Astrocyte (in vitro differentiated cells and primary cell): Measurements from ENCODE around the gene MBNL3. TPM values are rescaled to one million over a fixed set of nuclear protein-coding genes. Genes with fewer than 3 reads are reported as not detected.

Experiments used
- DNase-seq: peaks from one replicate; pipeline ENCODE4 v3.0.0-alpha.2; 2010; ENCODE audit warnings: low read depth
- FAIRE-seq: peaks from 2 replicates; lab custom pipeline; 2011; peaks lifted over from hg19 to GRCh38; lab: Jason Lieb, UNC
- H2AFZ ChIP-seq: 2 replicates; pipeline ENCODE4 v1.6.0; 2012; ENCODE audit warnings: low read depth, low read length, inconsistent platforms
- H3K27ac ChIP-seq: 2 replicates; pipeline ENCODE4 v1.5.1; 2011; ENCODE audit warnings: low read depth, low read length, inconsistent platforms
- H3K27me3 ChIP-seq: 2 replicates; pipeline ENCODE4 v1.6.0; 2011; ENCODE audit warnings: low read length, inconsistent platforms; ENCODE audit not compliant: insufficient read depth
- H3K36me3 ChIP-seq: 2 replicates; pipeline ENCODE4 v1.5.1; 2011; ENCODE audit warnings: low read length, inconsistent platforms; ENCODE audit not compliant: insufficient read depth
- H3K4me1 ChIP-seq: 2 replicates; pipeline ENCODE4 v1.5.1; 2011; ENCODE audit warnings: low read length, inconsistent platforms; ENCODE audit not compliant: insufficient read depth
- H3K4me2 ChIP-seq: 2 replicates; pipeline ENCODE4 v1.6.0; 2012; ENCODE audit warnings: low read length, inconsistent platforms
- H3K4me3 ChIP-seq: 2 replicates; pipeline ENCODE4 v1.5.1; 2011; ENCODE audit warnings: low read depth, mild to moderate bottlenecking, low read length, inconsistent platforms; ENCODE audit not compliant: insufficient read depth
- H3K79me2 ChIP-seq: 2 replicates; pipeline ENCODE4 v1.6.0; 2012; ENCODE audit warnings: mild to moderate bottlenecking, low read length, inconsistent platforms; ENCODE audit not compliant: insufficient read depth
- H3K9ac ChIP-seq: 2 replicates; pipeline ENCODE4 v1.6.0; 2012; ENCODE audit warnings: mild to moderate bottlenecking, low read length, inconsistent platforms
- H3K9me3 ChIP-seq: 2 replicates; pipeline ENCODE4 v1.5.1; 2012; ENCODE audit warnings: low read depth, mild to moderate bottlenecking, low read length, inconsistent platforms; ENCODE audit not compliant: insufficient read depth
- H4K20me1 ChIP-seq: 2 replicates; pipeline ENCODE4 v1.6.0; 2012; ENCODE audit warnings: low read length, inconsistent platforms; ENCODE audit not compliant: insufficient read depth
- H3K27ac Mint-ChIP-seq: one replicate; pipeline ENCODE4 v1.8.0; 2021; ENCODE audit warnings: mild to moderate bottlenecking, mixed read lengths; ENCODE audit not compliant: unreplicated experiment
- H3K27me3 Mint-ChIP-seq: one replicate; pipeline ENCODE4 v1.8.0; 2021; ENCODE audit warnings: low read depth, mixed read lengths; ENCODE audit not compliant: unreplicated experiment
- H3K36me3 Mint-ChIP-seq: one replicate; pipeline ENCODE4 v1.8.0; 2021; ENCODE audit warnings: low read depth, mixed read lengths; ENCODE audit not compliant: unreplicated experiment
- H3K4me1 Mint-ChIP-seq: one replicate; pipeline ENCODE4 v1.8.0; 2021; ENCODE audit warnings: low read depth, mixed read lengths; ENCODE audit not compliant: unreplicated experiment
- H3K4me3 Mint-ChIP-seq: one replicate; pipeline ENCODE4 v1.8.0; 2021; ENCODE audit warnings: mild to moderate bottlenecking, moderate library complexity, mixed read lengths; ENCODE audit not compliant: unreplicated experiment
- H3K9me3 Mint-ChIP-seq: one replicate; pipeline ENCODE4 v1.8.0; 2021; ENCODE audit warnings: mild to moderate bottlenecking, mixed read lengths; ENCODE audit not compliant: unreplicated experiment
- EZH2 ChIP-seq: IDR thresholded peaks from 2 replicates; pipeline ENCODE4 v1.6.1; 2012; ENCODE audit warnings: mild to moderate bottlenecking, low read length, inconsistent platforms; ENCODE audit not compliant: insufficient read depth
- total RNA-seq: library from RNA; stranded (reverse); gene quantifications from 2 replicates; pipeline ENCODE4 v1.2.1, GENCODE V29; 2021
- TF ChIP-seq, protein P1 (sequence below): IDR thresholded peaks from 2 replicates; pipeline ENCODE4 v1.5.1; 2011; ENCODE audit warnings: low read depth, mild to moderate bottlenecking, inconsistent platforms, low read length, moderate library complexity; ENCODE audit not compliant: insufficient read depth

The MBNL3 gene
- total RNA-seq, 1 donor from 2014 or later, result 4.1 TPM

DNA sequence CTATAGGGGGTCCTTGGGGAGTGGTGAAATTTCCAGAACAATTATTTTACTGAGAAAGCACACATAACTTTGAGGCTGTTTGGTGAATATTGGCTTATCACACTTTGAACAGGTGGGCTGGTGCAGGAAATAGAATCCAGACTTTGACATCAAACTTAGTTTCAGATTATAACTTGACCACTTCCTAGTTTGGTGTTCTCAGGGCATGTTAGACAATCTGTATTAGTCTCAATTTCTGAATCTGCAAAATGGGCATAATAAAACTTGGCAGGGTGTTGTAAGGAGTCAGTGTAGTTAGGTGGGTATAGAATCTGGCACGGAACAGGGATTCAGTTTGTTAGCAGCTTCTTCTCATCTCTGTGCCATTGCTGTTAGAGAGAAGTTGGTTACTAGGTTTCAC, 43.3 kb upstream of the MBNL3 start:
- DNase-seq, result no peak
- no peaks in the 10 kb centered on the region for H3K27me3 Mint-ChIP-seq
- no peaks in the 10 kb centered on the region for H3K4me1 ChIP-seq
- H3K4me1 Mint-ChIP-seq, result peaks cover 5% of the 10 kb centered on the region
- H3K4me3 ChIP-seq, result no peak overlapping the region
- no peak overlapping the region for H3K4me3 Mint-ChIP-seq
- peak; percentile 93 for FAIRE-seq
- no peaks in the 10 kb centered on the region for H3K27me3 ChIP-seq
- peaks cover 1% of the 10 kb centered on the region for H3K9me3 Mint-ChIP-seq
- no peak overlapping the region for H3K9ac ChIP-seq
- H3K36me3 Mint-ChIP-seq, result no peaks in the 10 kb centered on the region
- H3K27ac ChIP-seq, result no peak overlapping the region
- no peak overlapping the region for H2AFZ ChIP-seq
- no peaks in the 10 kb centered on the region for H3K9me3 ChIP-seq
- H3K27ac Mint-ChIP-seq, result no peak overlapping the region
- no peak overlapping the region for H3K4me2 ChIP-seq
- no peaks in the 10 kb centered on the region for H3K36me3 ChIP-seq
- TF ChIP-seq, protein P1, sequence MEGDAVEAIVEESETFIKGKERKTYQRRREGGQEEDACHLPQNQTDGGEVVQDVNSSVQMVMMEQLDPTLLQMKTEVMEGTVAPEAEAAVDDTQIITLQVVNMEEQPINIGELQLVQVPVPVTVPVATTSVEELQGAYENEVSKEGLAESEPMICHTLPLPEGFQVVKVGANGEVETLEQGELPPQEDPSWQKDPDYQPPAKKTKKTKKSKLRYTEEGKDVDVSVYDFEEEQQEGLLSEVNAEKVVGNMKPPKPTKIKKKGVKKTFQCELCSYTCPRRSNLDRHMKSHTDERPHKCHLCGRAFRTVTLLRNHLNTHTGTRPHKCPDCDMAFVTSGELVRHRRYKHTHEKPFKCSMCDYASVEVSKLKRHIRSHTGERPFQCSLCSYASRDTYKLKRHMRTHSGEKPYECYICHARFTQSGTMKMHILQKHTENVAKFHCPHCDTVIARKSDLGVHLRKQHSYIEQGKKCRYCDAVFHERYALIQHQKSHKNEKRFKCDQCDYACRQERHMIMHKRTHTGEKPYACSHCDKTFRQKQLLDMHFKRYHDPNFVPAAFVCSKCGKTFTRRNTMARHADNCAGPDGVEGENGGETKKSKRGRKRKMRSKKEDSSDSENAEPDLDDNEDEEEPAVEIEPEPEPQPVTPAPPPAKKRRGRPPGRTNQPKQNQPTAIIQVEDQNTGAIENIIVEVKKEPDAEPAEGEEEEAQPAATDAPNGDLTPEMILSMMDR, result no peak
- no peak for TF ChIP-seq EZH2
- no peaks in the 10 kb centered on the region for H4K20me1 ChIP-seq
- H3K79me2 ChIP-seq, result no peaks in the 10 kb centered on the region

DNA sequence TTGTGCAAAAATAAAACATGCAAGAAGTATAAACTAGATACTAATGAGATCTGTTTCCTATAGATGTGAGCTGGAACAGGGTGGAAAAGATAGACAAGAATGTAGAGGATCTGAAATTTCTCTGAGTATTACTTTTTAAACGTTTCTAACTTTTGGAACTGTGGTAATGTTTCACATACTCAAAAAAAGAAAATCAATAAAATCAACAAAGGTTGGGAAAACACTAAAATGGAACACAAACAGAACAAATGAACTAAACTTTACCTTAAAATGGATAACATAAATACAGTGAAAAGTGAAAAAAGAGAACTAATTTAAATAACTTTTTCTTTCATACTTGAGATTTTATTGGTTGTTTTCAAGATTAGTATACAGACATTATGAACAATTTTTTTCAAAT, 32.0 kb upstream of the MBNL3 start:
- Histone ChIP-seq H2AFZ (no peak overlapping the region), H3K79me2 (no peaks in the 10 kb centered on the region), H3K27ac (no peak overlapping the region), H3K36me3 (no peaks in the 10 kb centered on the region), H4K20me1 (no peaks in the 10 kb centered on the region), H3K4me3 (no peak overlapping the region), H3K4me2 (no peak overlapping the region), H3K9ac (no peak overlapping the region), H3K27me3 (no peaks in the 10 kb centered on the region), H3K9me3 (no peaks in the 10 kb centered on the region), H3K4me1 (no peaks in the 10 kb centered on the region)
- no peak overlapping the region for H3K27ac Mint-ChIP-seq
- peaks cover 3% of the 10 kb centered on the region for H3K27me3 Mint-ChIP-seq
- DNase-seq (no peak), FAIRE-seq (peak; percentile 91)
- H3K36me3 Mint-ChIP-seq, result no peaks in the 10 kb centered on the region
- H3K4me1 Mint-ChIP-seq, result no peaks in the 10 kb centered on the region
- no peak overlapping the region for H3K4me3 Mint-ChIP-seq
- TF ChIP-seq, protein P1, result no peak
- TF ChIP-seq EZH2, result no peak
- H3K9me3 Mint-ChIP-seq, result no peaks in the 10 kb centered on the region

- Histone ChIP-seq H3K36me3 (no peaks in the 10 kb centered on the region), H2AFZ (no peak overlapping the region), H3K4me2 (no peak overlapping the region), H3K27me3 (no peaks in the 10 kb centered on the region), H3K4me1 (no peaks in the 10 kb centered on the region), H3K9ac (no peak overlapping the region), H4K20me1 (no peaks in the 10 kb centered on the region), H3K9me3 (no peaks in the 10 kb centered on the region), H3K27ac (no peak overlapping the region), H3K4me3 (no peak overlapping the region), H3K79me2 (no peaks in the 10 kb centered on the region)
- Mint-ChIP-seq H3K36me3 (no peaks in the 10 kb centered on the region), H3K4me1 (no peaks in the 10 kb centered on the region), H3K4me3 (no peak overlapping the region), H3K27ac (no peak overlapping the region), H3K27me3 (peaks cover 3% of the 10 kb centered on the region), H3K9me3 (no peaks in the 10 kb centered on the region)
- TF ChIP-seq EZH2, result no peak
- TF ChIP-seq, protein P1, result no peak
- FAIRE-seq, result peak; percentile 91
- no peak for DNase-seq
Measured at GRCh38 chrX:132520213-132520612, 31.4 kb upstream of the MBNL3 start.
